ENCODE results near the gene PPP2R3B. TPM values are rescaled to one million over a fixed set of nuclear protein-coding genes. Genes with fewer than 3 reads are reported as not detected.
"Not testable (repeated sequence)": the region's sequence is repeated elsewhere in the genome, so short reads cannot be mapped to it uniquely, and the experiment has no call there.

PPP2R3B gene
- total RNA-seq, 2 experiments from 2014 or later: 31.7 to 32.2 TPM

DNA sequence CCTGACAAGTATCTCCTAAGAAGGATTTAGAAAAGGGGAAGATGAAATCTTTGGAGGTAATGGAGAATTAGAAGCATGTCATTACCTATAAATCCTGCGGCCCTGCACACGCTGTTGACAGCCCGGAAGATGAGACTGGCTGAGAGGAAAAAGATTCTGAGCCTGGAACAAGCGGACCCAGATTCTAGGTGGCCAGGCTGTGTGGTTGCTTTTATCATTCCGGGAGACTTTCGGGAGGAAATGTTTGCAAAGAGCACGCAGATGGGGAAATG is 5.8 kb upstream of the PPP2R3B start:
- Mint-ChIP-seq H3K27me3 (no peaks in the 10 kb centered on the region), H3K36me3 (no peaks in the 10 kb centered on the region), H3K4me1 (ENCODE audit: low read depth) (no peaks in the 10 kb centered on the region), H3K4me3 (no peak overlapping the region), H3K27ac (no peak overlapping the region), H3K9me3 (no peaks in the 10 kb centered on the region)
- intact Hi-C loops (cut with micrococcal nuclease): no loop called here
- CTCF ChIA-PET: no interaction called here
- DNase-seq: no peak
- POLR2A ChIA-PET: no interaction called here

DNA sequence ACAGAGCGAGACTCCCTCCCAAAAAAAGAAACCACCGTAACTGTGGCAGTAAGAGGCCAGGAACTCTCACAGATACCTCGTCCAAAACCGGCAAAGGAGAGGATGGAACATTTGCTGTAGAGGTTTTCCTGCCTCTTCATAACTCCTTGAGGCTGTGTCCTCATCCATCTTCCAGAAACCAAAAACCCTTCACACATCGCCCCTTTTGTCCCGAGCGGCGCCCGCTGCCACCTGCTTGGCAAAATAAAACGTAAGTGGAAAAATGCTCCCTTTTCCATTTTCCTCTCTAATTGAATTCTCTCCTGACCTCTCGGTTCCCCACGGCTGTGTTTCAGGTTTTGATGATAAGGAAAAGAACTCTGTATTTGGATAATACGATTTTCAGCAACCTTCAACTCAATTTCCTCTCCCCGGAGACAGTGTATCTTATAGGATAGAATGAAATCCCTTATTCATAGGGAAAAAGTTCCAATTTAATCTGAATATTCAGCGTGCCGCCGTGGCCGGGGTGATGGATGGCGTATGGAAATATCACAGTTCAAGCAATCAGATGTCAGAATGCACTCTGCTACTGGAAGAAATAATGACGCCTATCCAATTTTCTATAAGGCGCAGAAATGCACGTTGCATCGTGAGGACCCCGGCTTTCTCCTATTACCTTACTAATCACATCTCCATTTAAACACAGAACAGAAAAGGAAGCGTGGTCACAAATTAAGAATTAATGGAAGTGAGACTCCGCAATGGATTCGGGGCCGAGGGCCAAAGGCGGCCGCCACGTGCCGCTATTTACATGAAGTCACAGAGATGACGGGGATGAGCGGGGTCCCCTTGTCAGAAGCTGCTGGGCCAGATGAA is 5.2 kb upstream of the PPP2R3B start:
- no peaks in the 10 kb centered on the region for H3K9me3 Mint-ChIP-seq
- no peak overlapping the region for H3K27ac Mint-ChIP-seq
- H3K36me3 Mint-ChIP-seq: peaks cover 3% of the 10 kb centered on the region
- ChIA-PET POLR2A (no interaction called here), CTCF (no interaction called here)
- intact Hi-C loops (cut with micrococcal nuclease): no loop called here
- H3K4me1 Mint-ChIP-seq (ENCODE audit: low read depth): peaks cover 5% of the 10 kb centered on the region
- H3K27me3 Mint-ChIP-seq: peaks cover 3% of the 10 kb centered on the region
- DNase-seq: no peak
- no peak overlapping the region for H3K4me3 Mint-ChIP-seq

- Mint-ChIP-seq H3K9me3 (no peaks in the 10 kb centered on the region), H3K27me3 (peaks cover 3% of the 10 kb centered on the region), H3K27ac (no peak overlapping the region), H3K4me1 (ENCODE audit: low read depth) (peaks cover 5% of the 10 kb centered on the region), H3K4me3 (no peak overlapping the region), H3K36me3 (peaks cover 3% of the 10 kb centered on the region)
- intact Hi-C loops (cut with micrococcal nuclease): no loop called here
- ChIA-PET CTCF (no interaction called here), POLR2A (no interaction called here)
- no peak for DNase-seq
Observed at GRCh38 chrX:390459-390858, 3.8 kb upstream of the PPP2R3B start.

DNA sequence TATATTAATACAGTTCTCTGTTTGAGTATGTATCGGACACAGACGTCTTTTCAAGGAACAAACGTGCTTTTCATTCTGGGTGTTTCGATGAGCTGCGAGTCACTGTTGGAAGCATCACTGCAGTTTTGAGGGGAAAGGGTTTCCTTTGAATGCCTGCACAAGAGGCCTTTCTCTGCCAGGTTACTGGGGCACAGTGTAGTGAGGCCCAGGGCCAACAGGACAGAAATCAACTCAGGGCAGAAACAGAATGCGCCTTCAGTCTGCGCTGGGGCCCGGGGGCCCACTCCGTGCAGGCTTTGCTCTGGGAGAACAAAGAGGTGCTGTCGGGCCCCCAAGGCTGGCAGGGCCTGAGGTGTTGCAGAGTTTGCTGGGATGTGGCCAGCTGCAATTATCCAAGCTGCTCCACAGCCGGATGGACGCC is 2.3 kb upstream of the PPP2R3B start:
- H3K9me3 Mint-ChIP-seq: no peaks in the 10 kb centered on the region
- DNase-seq: no peak
- intact Hi-C loops (cut with micrococcal nuclease): loop anchor here (5.0 to 10.0 kb wide), 2 partner anchors 107 to 1006 kb away; partner anchors contain the start of genes PLCXD1 and SLC25A6
- POLR2A ChIA-PET: no interaction called here
- CTCF ChIA-PET: no interaction called here
- H3K27ac Mint-ChIP-seq: no peak overlapping the region
- H3K4me3 Mint-ChIP-seq: peak overlapping the region; percentile 26
- H3K36me3 Mint-ChIP-seq: peaks cover 3% of the 10 kb centered on the region
- H3K27me3 Mint-ChIP-seq: peaks cover 3% of the 10 kb centered on the region
- peaks cover 7% of the 10 kb centered on the region for H3K4me1 Mint-ChIP-seq (ENCODE audit: low read depth)

DNA sequence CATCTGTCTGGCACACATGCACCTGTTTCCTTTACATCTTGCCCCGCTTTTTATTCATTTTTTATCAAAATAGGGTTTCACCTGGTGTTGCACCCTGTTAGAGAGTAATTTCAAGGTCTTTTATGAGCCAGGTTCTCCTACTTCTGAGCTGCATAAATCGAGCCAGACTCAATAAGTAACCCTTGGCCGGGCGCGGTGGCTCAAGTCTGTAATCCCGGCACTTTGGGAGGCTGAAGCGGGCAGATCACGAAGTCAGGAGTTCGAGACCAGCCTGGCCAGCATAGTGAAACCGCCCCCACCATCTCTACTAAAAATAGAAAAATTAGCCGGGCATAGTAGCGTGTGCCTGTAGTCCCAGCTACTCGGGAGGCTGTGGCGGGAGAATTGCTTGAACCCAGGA is 1.0 kb upstream of the PPP2R3B start:
- Mint-ChIP-seq H3K36me3 (peaks cover 3% of the 10 kb centered on the region), H3K27ac (peak overlapping the region; percentile 99), H3K4me1 (ENCODE audit: low read depth) (peaks cover 7% of the 10 kb centered on the region), H3K9me3 (no peaks in the 10 kb centered on the region), H3K27me3 (peaks cover 3% of the 10 kb centered on the region), H3K4me3 (peak overlapping the region; percentile 90)
- intact Hi-C loops (cut with micrococcal nuclease): loop anchor here (1.0 to 10.0 kb wide), 3 partner anchors 69 to 1007 kb away; partner anchors contain the start of genes GTPBP6, PLCXD1 and SLC25A6
- DNase-seq: no peak
- POLR2A ChIA-PET: no interaction called here
- CTCF ChIA-PET: no interaction called here

DNA sequence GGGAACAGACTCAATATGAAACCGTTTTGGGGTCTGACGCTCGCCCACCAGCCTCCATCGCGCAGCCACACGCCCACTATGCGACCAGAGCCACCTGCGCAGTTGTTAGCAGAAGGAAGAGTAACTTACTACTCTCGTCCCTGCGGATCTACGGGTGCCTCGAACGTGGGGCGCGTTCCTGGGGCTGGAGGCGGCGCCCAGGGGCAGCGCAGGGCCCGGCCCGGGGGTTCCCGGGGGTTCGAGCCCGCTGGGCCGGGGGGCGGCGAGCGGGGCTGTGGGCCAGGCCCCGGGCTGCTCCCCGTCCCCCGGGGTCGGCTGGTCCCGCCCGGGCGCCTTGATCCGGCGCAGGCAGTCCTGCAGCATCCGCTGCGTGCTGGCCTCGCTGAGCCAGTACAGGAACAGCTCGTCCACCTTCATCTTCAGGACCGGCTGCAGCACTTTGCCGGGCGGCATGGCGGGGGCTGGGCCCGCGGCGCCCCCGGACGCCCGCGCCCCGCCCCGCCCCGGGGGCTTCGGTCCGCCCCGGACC is 404 bp downstream of the PPP2R3B start:
- H3K36me3 Mint-ChIP-seq: peaks cover 3% of the 10 kb centered on the region
- intact Hi-C loops (cut with micrococcal nuclease): loop anchor here (5.0 to 10.0 kb wide), 2 partner anchors 104 to 1008 kb away; partner anchors contain the start of genes PLCXD1 and SLC25A6
- peak; percentile 55 for DNase-seq
- POLR2A ChIA-PET: no interaction called here
- H3K9me3 Mint-ChIP-seq: no peaks in the 10 kb centered on the region
- CTCF ChIA-PET: no interaction called here
- H3K27ac Mint-ChIP-seq: peak overlapping the region; percentile 18
- H3K27me3 Mint-ChIP-seq: peaks cover 3% of the 10 kb centered on the region
- H3K4me1 Mint-ChIP-seq (ENCODE audit: low read depth): peaks cover 7% of the 10 kb centered on the region
- peak overlapping the region; percentile 59 for H3K4me3 Mint-ChIP-seq

GRCh38 chrX:385736-386135 is 971 bp downstream of the PPP2R3B start:
- peak overlapping the region; percentile 59 for H3K4me3 Mint-ChIP-seq
- H3K27ac Mint-ChIP-seq; POLR2A ChIA-PET; H3K27me3 Mint-ChIP-seq; H3K4me1 Mint-ChIP-seq (ENCODE audit: low read depth); H3K36me3 Mint-ChIP-seq; CTCF ChIA-PET; DNase-seq; H3K9me3 Mint-ChIP-seq: not testable (repeated sequence)
- intact Hi-C loops (cut with micrococcal nuclease): loop anchor here (5.0 to 10.0 kb wide), 2 partner anchors 103 to 1009 kb away; partner anchors contain the start of genes PLCXD1 and SLC25A6

- peaks cover 7% of the 10 kb centered on the region for H3K4me1 Mint-ChIP-seq (ENCODE audit: low read depth)
- H3K9me3 Mint-ChIP-seq: no peaks in the 10 kb centered on the region
- POLR2A ChIA-PET: no interaction called here
- H3K4me3 Mint-ChIP-seq: peak overlapping the region; percentile 45
- H3K27ac Mint-ChIP-seq: no peak overlapping the region
- CTCF ChIA-PET: no interaction called here
- H3K36me3 Mint-ChIP-seq: peaks cover 3% of the 10 kb centered on the region
- intact Hi-C loops (cut with micrococcal nuclease): loop anchor here (5.0 to 10.0 kb wide), 2 partner anchors 103 to 1010 kb away; partner anchors contain the start of genes PLCXD1 and SLC25A6
- no peak for DNase-seq
- H3K27me3 Mint-ChIP-seq: peaks cover 3% of the 10 kb centered on the region
Observed at GRCh38 chrX:384861-385260, 1.8 kb downstream of the PPP2R3B start.

GRCh38 chrX:378443-378842 is 8.3 kb downstream of the PPP2R3B start:
- Mint-ChIP-seq H3K9me3 (no peaks in the 10 kb centered on the region), H3K36me3 (no peaks in the 10 kb centered on the region), H3K4me1 (ENCODE audit: low read depth) (peaks cover 18% of the 10 kb centered on the region), H3K4me3 (no peak overlapping the region), H3K27ac (no peak overlapping the region), H3K27me3 (peaks cover 19% of the 10 kb centered on the region)
- intact Hi-C loops (cut with micrococcal nuclease): no loop called here
- ChIA-PET CTCF (no interaction called here), POLR2A (no interaction called here)
- peak; percentile 39 for DNase-seq

DNA sequence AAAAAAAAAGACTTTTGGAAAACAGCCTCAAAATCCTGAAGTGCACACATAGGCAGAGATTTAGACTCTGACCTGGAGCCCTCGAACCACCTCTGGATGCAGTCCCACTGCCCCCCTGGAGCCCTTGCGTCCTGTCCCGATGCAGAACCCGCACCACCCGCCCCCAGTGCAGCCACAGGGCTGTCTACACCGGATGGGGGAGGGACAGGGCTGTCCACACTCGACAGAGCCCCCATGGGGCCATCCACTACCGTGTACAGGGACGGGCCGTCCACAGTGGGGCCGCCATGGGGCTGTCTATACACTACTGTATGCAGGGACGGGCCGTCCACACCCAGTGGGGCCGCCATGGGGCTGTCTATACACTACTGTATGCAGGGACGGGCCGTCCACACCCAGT is 10.5 kb downstream of the PPP2R3B start:
- H3K9me3 Mint-ChIP-seq; H3K36me3 Mint-ChIP-seq; DNase-seq; CTCF ChIA-PET; POLR2A ChIA-PET; H3K4me3 Mint-ChIP-seq; H3K27ac Mint-ChIP-seq; intact Hi-C loops (cut with micrococcal nuclease): not testable (repeated sequence)
- Mint-ChIP-seq H3K27me3 (peaks cover 36% of the 10 kb centered on the region), H3K4me1 (ENCODE audit: low read depth) (peaks cover 31% of the 10 kb centered on the region)

DNA sequence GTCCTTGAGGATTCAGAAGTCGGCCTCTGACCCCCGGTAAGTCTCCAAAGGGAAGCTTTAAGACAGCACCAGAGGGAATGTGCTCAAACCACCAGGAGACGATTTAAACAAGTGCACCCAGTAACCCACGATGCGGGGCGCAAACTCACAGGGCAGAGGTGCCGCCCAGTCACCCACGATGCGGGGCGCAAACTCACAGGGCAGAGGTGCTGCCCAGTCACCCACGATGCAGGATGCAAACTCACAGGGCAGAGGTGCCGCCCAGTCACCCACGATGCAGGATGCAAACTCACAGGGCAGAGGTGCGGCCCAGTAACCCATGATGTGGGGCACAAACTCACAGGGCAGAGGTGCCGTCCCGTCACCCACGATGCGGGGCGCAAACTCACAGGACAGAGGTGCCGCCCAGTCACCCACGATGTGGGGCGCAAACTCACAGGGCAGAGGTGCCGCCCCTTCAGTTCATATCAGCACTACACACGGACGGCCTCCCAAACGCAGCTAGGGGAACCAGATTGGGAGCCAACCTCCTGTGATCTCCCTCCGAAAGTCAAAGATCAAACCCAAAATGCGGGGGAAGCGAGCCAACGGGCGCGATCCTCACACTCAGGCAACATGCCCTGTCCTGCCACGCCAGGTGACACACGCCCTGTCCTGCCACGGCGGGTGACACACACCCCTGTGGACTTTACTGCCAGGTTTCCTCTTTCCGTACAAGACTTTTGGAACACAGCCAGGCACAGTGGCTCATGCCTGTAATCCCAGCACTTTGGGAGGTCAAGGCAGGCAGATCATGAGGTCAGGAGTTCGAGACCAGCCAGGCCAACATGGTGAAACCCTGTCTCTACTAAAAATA is 11.3 kb downstream of the PPP2R3B start:
- CTCF ChIA-PET: no interaction called here
- no peak for DNase-seq
- no peaks in the 10 kb centered on the region for H3K36me3 Mint-ChIP-seq
- POLR2A ChIA-PET: no interaction called here
- no peaks in the 10 kb centered on the region for H3K9me3 Mint-ChIP-seq
- H3K27ac Mint-ChIP-seq: no peak overlapping the region
- H3K4me1 Mint-ChIP-seq (ENCODE audit: low read depth): peaks cover 31% of the 10 kb centered on the region
- H3K27me3 Mint-ChIP-seq: peaks cover 43% of the 10 kb centered on the region
- H3K4me3 Mint-ChIP-seq: no peak overlapping the region
- intact Hi-C loops (cut with micrococcal nuclease): no loop called here

GRCh38 chrX:374596-374995 is 12.1 kb downstream of the PPP2R3B start:
- CTCF ChIA-PET: no interaction called here
- intact Hi-C loops (cut with micrococcal nuclease): no loop called here
- no peak overlapping the region for H3K27ac Mint-ChIP-seq
- H3K4me3 Mint-ChIP-seq: peak overlapping the region; percentile 61
- POLR2A ChIA-PET: no interaction called here
- no peaks in the 10 kb centered on the region for H3K36me3 Mint-ChIP-seq
- H3K9me3 Mint-ChIP-seq: no peaks in the 10 kb centered on the region
- H3K27me3 Mint-ChIP-seq: peaks cover 43% of the 10 kb centered on the region
- H3K4me1 Mint-ChIP-seq (ENCODE audit: low read depth): peaks cover 31% of the 10 kb centered on the region
- DNase-seq: no peak
